H9 (cell line): Measurements from ENCODE around the gene SNX30. TPM values are rescaled to one million over a fixed set of nuclear protein-coding genes. Genes with fewer than 3 reads are reported as not detected.

ENCODE experiments used
- DNase-seq: peaks from one replicate; pipeline ENCODE4 v3.0.0-alpha.2; 2017
- H2AFZ ChIP-seq: one replicate; pipeline ENCODE4 v1.6.1; 2013; ENCODE audit warnings: mild to moderate bottlenecking, low read length, control low read depth, moderate library complexity
- H2AK5ac ChIP-seq: 2 replicates; pipeline ENCODE4 v1.6.1; 2013; ENCODE audit warnings: low read length, control low read depth, mixed read lengths; ENCODE audit not compliant: insufficient read length
- H2BK120ac ChIP-seq: one replicate; pipeline ENCODE4 v1.6.1; 2013; ENCODE audit warnings: low read depth, mild to moderate bottlenecking, low read length, control low read depth, inconsistent platforms; ENCODE audit not compliant: poor library complexity, severe bottlenecking
- H2BK12ac ChIP-seq: 2 replicates; pipeline ENCODE4 v1.6.1; 2013; ENCODE audit warnings: low read length, control low read depth, mixed read lengths, low read depth; ENCODE audit not compliant: insufficient read length
- H2BK15ac ChIP-seq: 2 replicates; pipeline ENCODE4 v1.6.1; 2013; ENCODE audit warnings: low read depth, low read length, control low read depth
- H2BK20ac ChIP-seq: one replicate; pipeline ENCODE4 v1.6.1; 2013; ENCODE audit warnings: low read depth, mild to moderate bottlenecking, low read length, control low read depth, inconsistent platforms; ENCODE audit not compliant: poor library complexity, severe bottlenecking
- H2BK5ac ChIP-seq: 2 replicates; pipeline ENCODE4 v1.6.1; 2013; ENCODE audit warnings: low read length, control low read depth, mixed read lengths; ENCODE audit not compliant: insufficient read length
- H3K14ac ChIP-seq: 2 replicates; pipeline ENCODE4 v1.6.1; 2013; ENCODE audit warnings: low read length, control low read depth; ENCODE audit not compliant: insufficient read depth
- H3K18ac ChIP-seq: 2 replicates; pipeline ENCODE4 v1.6.1; 2013; ENCODE audit warnings: low read depth, mild to moderate bottlenecking, mixed read lengths, low read length, control low read depth; ENCODE audit not compliant: insufficient read length
- H3K23ac ChIP-seq: 2 replicates; pipeline ENCODE4 v1.6.1; 2013; ENCODE audit warnings: low read length, control low read depth, mixed read lengths, low read depth; ENCODE audit not compliant: insufficient read length
- H3K23me2 ChIP-seq: 2 replicates; pipeline ENCODE4 v1.6.1; 2013; ENCODE audit warnings: low read depth, mild to moderate bottlenecking, mixed read lengths, low read length, control low read depth; ENCODE audit not compliant: insufficient read length, poor library complexity, severe bottlenecking
- H3K27ac ChIP-seq: 2 replicates; pipeline ENCODE4 v1.5.1; 2013; ENCODE audit warnings: low read length, control low read depth, mixed read lengths, low read depth; ENCODE audit not compliant: insufficient read length
- H3K27me3 ChIP-seq: 2 replicates; pipeline ENCODE4 v1.6.1; 2013; ENCODE audit warnings: low read length, control low read depth, inconsistent platforms; ENCODE audit not compliant: insufficient read depth
- H3K4ac ChIP-seq: 2 replicates; pipeline ENCODE4 v1.6.1; 2013; ENCODE audit warnings: low read depth, mild to moderate bottlenecking, control low read depth, inconsistent platforms, low read length, moderate library complexity
- H3K4me1 ChIP-seq: 2 replicates; pipeline ENCODE4 v1.6.1; 2013; ENCODE audit warnings: low read length, control low read depth, inconsistent platforms; ENCODE audit not compliant: insufficient read depth
- H3K4me2 ChIP-seq: 2 replicates; pipeline ENCODE4 v1.6.1; 2013; ENCODE audit warnings: low read length, control low read depth, mixed read lengths; ENCODE audit not compliant: insufficient read length, insufficient read depth
- H3K56ac ChIP-seq: 2 replicates; pipeline ENCODE4 v1.6.1; 2013; ENCODE audit warnings: low read depth, mild to moderate bottlenecking, mixed read lengths, low read length, control low read depth; ENCODE audit not compliant: insufficient read length
- H3K79me1 ChIP-seq: 2 replicates; pipeline ENCODE4 v1.6.1; 2013; ENCODE audit warnings: low read depth, mild to moderate bottlenecking, moderate library complexity, low read length, control low read depth, inconsistent platforms; ENCODE audit not compliant: insufficient read depth, poor library complexity, severe bottlenecking
- H3K79me2 ChIP-seq: 2 replicates; pipeline ENCODE4 v1.6.1; 2013; ENCODE audit warnings: low read length, control low read depth, inconsistent platforms; ENCODE audit not compliant: insufficient read depth
- H3K9ac ChIP-seq: 2 replicates; pipeline ENCODE4 v1.6.1; 2013; ENCODE audit warnings: low read length, control low read depth, mixed read lengths; ENCODE audit not compliant: insufficient read length; ENCODE audit errors: extremely low read depth
- H3K9me3 ChIP-seq: one replicate; pipeline ENCODE4 v1.6.1; 2013; ENCODE audit warnings: low read depth, low read length, inconsistent platforms; ENCODE audit not compliant: control insufficient read depth
- H3T11ph ChIP-seq: one replicate; pipeline ENCODE4 v1.6.1; 2013; ENCODE audit warnings: mild to moderate bottlenecking, low read length, control low read depth, inconsistent platforms
- H4K20me1 ChIP-seq: one replicate; pipeline ENCODE4 v1.6.1; 2013; ENCODE audit not compliant: control insufficient read depth, insufficient read length, insufficient read depth
- H4K5ac ChIP-seq: 2 replicates; pipeline ENCODE4 v1.6.1; 2013; ENCODE audit warnings: low read depth, mild to moderate bottlenecking, mixed read lengths, low read length, control low read depth; ENCODE audit not compliant: insufficient read length
- H4K8ac ChIP-seq: replicated peaks from 2 replicates; pipeline ENCODE4 v1.6.1; 2013; ENCODE audit warnings: low read length, control low read depth, mixed read lengths, low read depth; ENCODE audit not compliant: insufficient read length
- H4K91ac ChIP-seq: 2 replicates; pipeline ENCODE4 v1.6.1; 2013; ENCODE audit warnings: low read depth, mild to moderate bottlenecking, moderate library complexity, mixed read lengths, low read length, control low read depth; ENCODE audit not compliant: insufficient read length
- H3K27ac Mint-ChIP-seq, 3 experiments: 2 replicates in 2 of 3; 3 replicates in 1 of 3; pipeline ENCODE4 v1.8.0; 2020 to 2021; ENCODE audit warnings: mixed read lengths in 3 of 3, mild to moderate bottlenecking in 1 of 3, moderate library complexity in 1 of 3
- H3K27me3 Mint-ChIP-seq: 2 replicates; pipeline ENCODE4 v1.8.0; 2021; ENCODE audit warnings: low read depth, mild to moderate bottlenecking, moderate library complexity, mixed read lengths
- H3K36me3 Mint-ChIP-seq, 3 experiments: 2 replicates in 2 of 3; 3 replicates in 1 of 3; pipeline ENCODE4 v1.8.0; 2020 to 2021; ENCODE audit warnings: low read depth in 3 of 3, mixed read lengths in 3 of 3; ENCODE audit not compliant: insufficient read depth in 1 of 3
- H3K4me1 Mint-ChIP-seq, 2 experiments: 2 replicates each; pipeline ENCODE4 v1.8.0; 2020; ENCODE audit warnings: mixed read lengths in 2 of 2
- H3K4me3 Mint-ChIP-seq, 2 experiments: 2 replicates in 1 of 2; 3 replicates in 1 of 2; pipeline ENCODE4 v1.8.0; 2020 to 2021; ENCODE audit warnings: mild to moderate bottlenecking in 2 of 2, mixed read lengths in 2 of 2, moderate library complexity in 1 of 2
- H3K9me3 Mint-ChIP-seq, 2 experiments: 2 replicates in 1 of 2; 3 replicates in 1 of 2; pipeline ENCODE4 v1.8.0; 2020; ENCODE audit warnings: mild to moderate bottlenecking in 2 of 2, mixed read lengths in 2 of 2, moderate library complexity in 1 of 2
- CTCF ChIP-seq: fragments of 200-600 bp; sonication (generic); conservative IDR thresholded peaks from 3 replicates; pipeline ENCODE4 v1.8.0; 2021; ENCODE audit warnings: antibody characterized with exemption, mild to moderate bottlenecking
- WGBS: extraction: QIAGEN DNeasy Blood & Tissue Kit; methylation state at CpG from one replicate; pipeline ENCODE4 v1.1.7; 2013; ENCODE audit warnings: missing lambda C conversion rate, low lambda C conversion rate, mixed read lengths; ENCODE audit not compliant: insufficient read length; ENCODE audit errors: extremely low coverage; 5-methylcytosine and 5-hydroxymethylcytosine counted together
- total RNA-seq: library from RNA; stranded (reverse); gene quantifications from 2 replicates; pipeline ENCODE4 v1.2.1, GENCODE V29; 2021

The SNX30 gene
- total RNA-seq, 1 experiment from 2014 or later, result 10.3 TPM

DNA sequence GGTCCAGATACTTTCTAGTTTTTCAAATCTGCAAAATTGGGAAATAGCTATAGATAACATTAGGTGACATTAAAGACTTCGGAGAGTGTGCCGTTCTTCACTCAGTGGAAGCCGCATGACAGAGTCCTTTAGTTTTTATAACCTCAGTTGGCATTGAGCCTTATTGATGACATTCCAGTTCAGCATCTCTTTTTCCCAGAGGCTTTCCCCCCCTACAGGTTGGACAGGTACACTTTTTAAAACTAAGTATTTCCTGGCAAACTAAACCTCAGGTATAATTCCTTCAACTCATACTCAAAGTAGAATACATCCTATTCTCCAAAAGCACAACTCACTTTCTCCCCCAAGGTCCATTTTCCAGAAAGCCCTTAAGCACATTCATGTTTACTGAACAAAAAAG, 81.4 kb downstream of the SNX30 start:
- Mint-ChIP-seq H3K27ac (no peak overlapping the region), H3K27me3 (no peaks in the 10 kb centered on the region), H3K4me1 (peaks cover 8 to 13% of the 10 kb centered on the region in 2 experiments), H3K4me3 (no peak overlapping the region), H3K9me3 (no peaks in the 10 kb centered on the region), H3K36me3 (peaks cover 2 to 17% (median 14%) of the 10 kb centered on the region in 3 experiments; a peak in 5 of 7 replicates)
- no peaks in the 10 kb centered on the region for H4K20me1 ChIP-seq
- no peak overlapping the region for H3K56ac ChIP-seq
- H3K27me3 ChIP-seq, result no peaks in the 10 kb centered on the region
- no peaks in the 10 kb centered on the region for H3K23me2 ChIP-seq
- H4K5ac ChIP-seq, result no peak overlapping the region
- H2AFZ ChIP-seq, result no peak overlapping the region
- H3K4ac ChIP-seq, result no peak overlapping the region
- H3K4me1 ChIP-seq, result no peaks in the 10 kb centered on the region
- H2AK5ac ChIP-seq, result no peak overlapping the region
- H2BK120ac ChIP-seq, result no peak overlapping the region
- H2BK20ac ChIP-seq, result no peak overlapping the region
- TF ChIP-seq CTCF, result no peak
- no peak overlapping the region for H2BK5ac ChIP-seq
- no peak overlapping the region for H3K18ac ChIP-seq
- no peak overlapping the region for H3K27ac ChIP-seq
- no peak overlapping the region for H3K9ac ChIP-seq
- H2BK15ac ChIP-seq, result no peak overlapping the region
- H4K91ac ChIP-seq, result no peak overlapping the region
- H3K9me3 ChIP-seq, result no peaks in the 10 kb centered on the region
- H2BK12ac ChIP-seq, result no peak overlapping the region
- no peak overlapping the region for H4K8ac ChIP-seq
- H3K23ac ChIP-seq, result no peak overlapping the region
- WGBS, result no CpG with 5 or more reads among the region's 3 CpGs
- no peak for DNase-seq
- H3K79me1 ChIP-seq, result peaks cover 2% of the 10 kb centered on the region
- H3K14ac ChIP-seq, result no peak overlapping the region
- no peaks in the 10 kb centered on the region for H3K79me2 ChIP-seq
- no peak overlapping the region for H3T11ph ChIP-seq
- no peak overlapping the region for H3K4me2 ChIP-seq
